ENCODE measurements around the gene LYZL4. TPM values are rescaled to one million over a fixed set of nuclear protein-coding genes. Genes with fewer than 3 reads are reported as not detected.
A peak's percentile ranks its signal among the peaks of the same experiment; 100 is the strongest.

The LYZL4 gene
- total RNA-seq, 1 donor from 2014 or later, result not detected

- no peak for DNase-seq (ENCODE audit: low spot score)
Measured at GRCh38 chr3:42428830-42429229, 18.4 kb upstream of the LYZL4 start.

DNA sequence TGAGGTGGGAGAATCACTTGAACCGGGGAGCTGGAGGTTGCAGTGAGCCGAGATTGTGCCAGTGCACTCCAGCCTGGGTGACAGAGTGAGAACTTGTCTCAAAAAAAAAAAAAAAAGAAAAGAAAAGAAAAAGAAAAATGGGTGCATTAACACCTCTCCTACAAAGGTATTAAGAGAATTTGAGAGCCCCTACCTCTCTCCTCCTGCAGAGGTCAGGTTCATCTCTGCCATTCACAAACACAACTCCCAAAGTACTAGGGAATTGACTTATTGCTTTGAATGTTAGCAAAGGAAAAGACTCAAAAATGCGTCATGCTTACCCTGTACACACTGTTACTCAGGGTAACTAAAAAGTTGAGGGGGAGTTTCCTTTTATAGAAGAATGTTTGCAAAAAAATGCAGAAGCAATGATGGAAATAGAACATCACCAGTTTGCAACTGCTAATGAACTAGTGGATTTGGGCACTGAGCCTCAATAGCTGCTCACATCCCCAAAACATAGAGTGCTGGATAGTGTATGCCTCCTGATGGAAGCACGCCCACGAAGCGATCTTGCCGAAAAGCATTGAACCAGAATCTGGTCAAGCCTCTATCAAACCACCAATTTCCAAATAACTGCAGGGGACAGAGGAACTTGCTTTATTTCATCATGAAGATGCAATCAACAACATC lies 15.5 kb upstream of the LYZL4 start:
- no peak for DNase-seq (ENCODE audit: low spot score)

DNA sequence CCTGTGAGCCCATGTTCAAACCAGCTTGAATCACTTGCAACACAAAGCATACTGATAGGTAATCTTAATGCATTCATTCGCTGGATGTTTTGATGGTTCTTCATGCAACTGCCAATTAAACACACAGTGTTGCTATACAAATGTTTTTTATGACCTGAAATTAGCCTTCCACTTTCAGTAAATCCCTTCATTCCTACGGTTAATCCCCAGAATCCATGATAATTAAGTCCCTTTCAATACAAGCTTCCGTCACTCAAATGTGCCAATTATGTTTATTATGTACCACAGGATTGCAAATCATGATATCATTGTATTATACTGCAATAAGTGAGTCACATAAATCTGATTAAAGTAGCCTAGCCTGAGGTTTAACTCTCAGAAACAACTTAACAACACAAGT lies 14.5 kb upstream of the LYZL4 start:
- DNase-seq (ENCODE audit: low spot score), result no peak

GRCh38 chr3:42421818-42422796 lies 11.7 kb upstream of the LYZL4 start:
- no peak for DNase-seq (ENCODE audit: low spot score)

GRCh38 chr3:42419563-42419962 lies 9.2 kb upstream of the LYZL4 start:
- DNase-seq (ENCODE audit: low spot score), result peak; percentile 48

DNA sequence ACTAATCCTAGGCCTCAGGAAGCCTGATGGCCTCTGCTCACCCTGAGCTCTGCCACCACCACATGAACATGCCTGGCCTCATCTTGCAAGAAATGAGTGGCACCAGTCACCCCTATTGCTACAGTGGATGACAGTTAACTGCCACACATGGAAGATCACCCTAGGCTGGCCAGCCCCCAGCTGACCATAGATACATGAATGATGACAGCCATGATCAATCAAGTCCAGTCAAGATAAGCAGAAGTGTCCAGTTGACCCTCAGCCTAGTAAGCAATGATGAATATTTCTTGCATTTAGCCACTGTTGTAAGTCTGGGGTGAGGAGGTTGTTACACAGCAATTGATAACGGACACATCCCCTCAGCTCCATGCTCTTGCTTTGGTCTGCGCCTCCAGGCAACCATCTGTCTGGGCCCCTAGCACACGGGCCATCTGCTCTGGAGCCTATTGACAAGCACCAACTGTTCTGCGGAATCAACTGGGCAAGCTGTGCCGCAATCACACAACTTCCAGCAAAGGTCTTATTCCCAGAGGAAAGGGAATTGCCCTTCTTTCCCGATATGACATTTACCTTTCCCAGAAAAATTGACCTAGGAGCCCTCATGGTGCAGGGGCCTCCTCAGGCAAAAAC lies 2.2 kb upstream of the LYZL4 start:
- DNase-seq (ENCODE audit: low spot score), result no peak

GRCh38 chr3:42411429-42411828 lies 1.0 kb upstream of the LYZL4 start:
- no peak for DNase-seq (ENCODE audit: low spot score)

GRCh38 chr3:42408156-42408555 lies 2.3 kb downstream of the LYZL4 start:
- DNase-seq (ENCODE audit: low spot score), result no peak

GRCh38 chr3:42406727-42407450 lies 3.5 kb downstream of the LYZL4 start:
- DNase-seq (ENCODE audit: low spot score), result no peak

DNA sequence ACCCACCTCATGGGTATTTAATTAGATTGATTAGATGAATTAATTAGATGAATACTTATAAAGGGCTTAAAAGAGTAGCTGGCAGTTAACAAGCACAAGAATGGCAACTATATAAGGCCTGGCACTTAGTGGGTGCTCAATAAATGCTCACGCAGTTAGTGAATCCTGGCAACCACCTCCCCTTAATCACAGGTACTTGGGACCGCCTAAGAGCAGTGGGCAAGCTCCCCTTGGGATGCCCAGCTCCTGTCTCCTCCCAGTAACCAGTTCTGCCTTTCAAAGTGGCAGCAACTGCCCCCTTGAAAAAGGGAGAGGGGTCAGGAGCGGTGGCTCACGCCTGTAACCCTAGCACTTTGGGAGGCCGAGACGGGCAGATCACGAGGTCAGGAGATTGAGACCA lies 4.6 kb downstream of the LYZL4 start:
- no peak for DNase-seq (ENCODE audit: low spot score)

DNA sequence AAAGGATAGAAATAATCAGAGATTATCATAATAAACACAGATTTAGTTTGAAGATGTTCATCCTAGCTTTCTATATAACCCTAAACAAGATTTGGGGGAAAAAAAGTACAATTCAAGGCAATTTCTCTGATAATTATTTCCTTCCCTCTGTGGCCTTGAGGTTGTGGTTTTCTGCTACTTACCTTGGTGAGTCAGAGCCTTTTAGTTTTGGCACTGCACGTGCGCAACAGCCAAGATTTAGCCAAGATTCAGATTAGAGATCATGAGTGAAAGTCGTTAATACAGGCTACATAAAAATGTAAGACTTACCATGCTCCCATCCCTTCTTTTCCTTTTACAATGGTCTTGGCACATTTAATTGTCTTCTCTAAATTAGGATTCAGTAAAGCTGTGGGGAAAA lies 6.7 kb downstream of the LYZL4 start:
- no peak for DNase-seq (ENCODE audit: low spot score)

- DNase-seq (ENCODE audit: low spot score), result no peak
Measured at GRCh38 chr3:42402394-42403096, 7.9 kb downstream of the LYZL4 start.

DNA sequence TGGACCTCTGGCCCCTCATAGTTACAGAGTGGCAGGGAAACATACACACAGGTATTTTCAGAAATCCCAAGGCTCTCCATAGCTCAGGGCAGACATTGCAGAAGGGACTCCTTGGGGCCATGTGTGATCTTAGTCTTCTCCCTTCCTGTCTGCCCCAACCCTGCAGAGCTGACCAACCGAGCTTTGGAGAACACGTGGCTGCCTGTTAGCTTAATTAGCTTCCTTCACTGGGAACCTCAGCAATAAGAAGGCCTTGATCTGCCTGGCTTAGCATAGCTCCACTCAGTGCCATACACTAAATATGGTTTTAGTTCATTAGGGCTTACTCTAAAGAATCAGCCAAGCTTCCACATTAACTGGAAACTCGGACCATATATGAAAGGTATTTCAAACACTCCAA lies 12.3 kb downstream of the LYZL4 start:
- no peak for DNase-seq (ENCODE audit: low spot score)

DNA sequence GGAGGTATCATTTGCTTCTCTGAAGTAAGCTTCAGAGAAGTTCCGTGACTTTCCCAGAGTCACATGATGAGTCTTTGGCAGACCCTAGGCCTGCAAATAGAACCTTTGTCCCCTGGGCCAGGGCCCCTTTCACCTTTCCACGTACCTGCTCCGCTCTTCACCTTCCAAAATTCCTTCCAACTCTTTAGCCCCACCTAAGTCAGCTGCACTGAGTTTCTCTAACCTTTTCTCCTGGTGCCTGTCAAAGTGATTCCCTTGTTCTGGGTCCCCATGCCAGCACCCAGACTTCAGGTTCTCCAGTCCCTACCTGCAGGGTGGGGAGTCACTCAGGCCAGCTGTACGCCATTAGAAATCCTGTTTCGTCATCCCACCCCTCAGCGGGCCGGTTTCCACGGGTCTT lies 12.8 kb downstream of the LYZL4 start:
- no peak for DNase-seq (ENCODE audit: low spot score)

DNA sequence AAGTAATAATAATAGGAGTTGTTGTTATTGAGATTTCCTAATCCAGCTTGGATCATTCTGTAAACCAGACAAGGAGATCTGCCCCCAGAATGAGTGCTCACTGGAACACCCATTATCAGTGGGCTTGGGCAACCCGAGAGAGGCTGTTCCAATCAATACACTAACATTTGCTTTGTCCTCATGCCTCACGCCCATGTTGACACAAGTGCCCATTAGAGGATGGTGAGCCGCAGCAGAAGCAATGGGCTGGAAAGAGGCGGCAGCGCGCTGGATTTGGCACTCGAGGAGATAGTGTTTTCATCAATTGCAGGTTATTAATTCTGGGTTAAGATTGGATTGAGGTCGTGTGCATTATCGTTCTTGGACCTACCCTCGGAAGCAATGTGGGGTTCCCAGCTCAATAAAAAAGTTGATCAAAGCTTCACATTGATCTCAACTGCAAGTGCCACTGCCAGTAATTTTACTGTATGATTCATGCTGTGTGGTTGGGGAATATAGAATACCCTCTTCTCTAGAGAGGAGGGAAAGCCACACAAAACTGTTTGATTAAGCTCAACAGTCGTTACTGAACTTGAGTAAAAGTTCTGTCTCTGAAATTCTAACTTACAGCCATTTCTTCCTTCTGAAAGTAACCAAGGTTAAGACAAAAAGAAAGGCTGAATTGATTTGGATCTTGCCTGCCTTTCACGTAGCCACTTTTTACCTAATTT lies 15.7 kb downstream of the LYZL4 start:
- no peak for DNase-seq (ENCODE audit: low spot score)

DNA sequence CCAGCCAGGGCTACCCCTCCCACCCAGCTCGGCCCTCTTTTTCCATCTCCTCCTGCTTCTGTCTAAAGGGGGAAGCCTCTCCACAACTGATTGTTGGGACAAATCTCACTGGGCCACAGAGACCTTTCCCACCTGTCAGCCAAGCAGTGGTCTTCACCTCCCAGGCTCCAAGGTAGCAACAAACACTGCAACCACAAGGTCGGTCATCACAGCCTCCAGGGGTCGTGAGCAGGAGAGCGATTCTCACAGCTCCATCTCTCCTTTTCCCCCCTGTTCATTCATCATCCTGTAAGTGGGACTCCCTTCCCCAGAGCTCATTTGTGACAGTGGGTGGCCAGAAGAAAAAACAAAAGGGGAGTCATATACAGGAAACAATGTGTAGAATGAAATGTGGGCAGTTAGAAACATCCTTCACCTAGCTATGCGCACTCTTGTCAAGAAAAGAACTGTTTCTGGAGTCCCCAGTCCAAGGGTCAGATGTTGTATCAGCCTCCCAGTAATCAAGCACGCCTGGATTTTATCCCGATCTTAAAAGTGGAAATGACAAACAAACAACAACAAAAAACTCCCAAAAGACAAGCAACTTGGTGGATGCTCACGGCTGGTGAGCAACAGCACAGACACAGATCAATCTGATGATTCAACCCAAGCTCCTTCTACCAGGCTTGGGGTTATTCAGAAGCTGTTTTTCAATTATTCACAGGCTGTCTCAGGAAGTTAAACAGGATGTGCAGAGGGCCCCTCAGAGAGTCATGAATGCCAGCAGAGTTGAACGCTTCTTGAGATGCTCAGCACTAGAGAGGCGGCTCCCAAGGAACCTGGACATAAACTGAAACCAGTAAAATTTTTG lies 22.4 kb downstream of the LYZL4 start:
- no peak for DNase-seq (ENCODE audit: low spot score)

DNA sequence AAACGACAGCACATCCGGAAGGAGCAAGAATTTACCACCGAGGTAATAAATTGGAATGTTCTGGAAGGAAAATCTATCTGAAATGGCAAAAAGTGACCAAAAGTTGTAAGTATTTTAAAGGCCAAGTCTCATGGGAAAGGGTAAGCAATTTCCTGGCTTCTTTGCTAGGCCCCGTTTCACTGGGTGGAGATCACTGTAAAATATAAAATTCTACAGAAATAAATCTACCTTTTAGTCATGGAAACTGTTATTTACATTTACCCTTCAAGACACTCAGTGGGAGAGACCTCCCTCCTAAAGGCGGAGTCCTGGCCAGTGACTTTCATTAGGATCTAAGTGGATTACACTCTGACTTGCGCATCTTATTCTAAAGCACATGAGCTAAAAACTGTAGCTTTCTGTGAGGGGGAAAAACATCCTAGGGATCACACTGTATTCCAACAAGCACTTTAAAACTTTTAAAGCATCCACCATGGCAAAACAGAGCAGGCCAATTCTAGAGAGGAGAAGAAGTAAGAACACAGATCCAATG lies 28.8 kb downstream of the LYZL4 start:
- DNase-seq (ENCODE audit: low spot score), result peak; percentile 81

GRCh38 chr3:42377681-42378080 lies 32.7 kb downstream of the LYZL4 start:
- no peak for DNase-seq (ENCODE audit: low spot score)

GRCh38 chr3:42376344-42376798 lies 34.0 kb downstream of the LYZL4 start:
- peak; percentile 66 for DNase-seq (ENCODE audit: low spot score)
